NCI-H69 (cell line): ENCODE data around the gene ATAD5.
A peak's percentile ranks its signal among the peaks of the same experiment; 100 is the strongest.
"Not testable (repeated sequence)": the region's sequence is repeated elsewhere in the genome, so short reads cannot be mapped to it uniquely, and the experiment has no call there.

ENCODE experiments used
- DNase-seq: peaks from one replicate; lab custom pipeline; 2025; lab: John Stamatoyannopoulos, UW

ATAD5 gene

GRCh38 chr17:30822919-30823318 is 8.8 kb upstream of the ATAD5 start:
- not testable (repeated sequence) for DNase-seq

DNA sequence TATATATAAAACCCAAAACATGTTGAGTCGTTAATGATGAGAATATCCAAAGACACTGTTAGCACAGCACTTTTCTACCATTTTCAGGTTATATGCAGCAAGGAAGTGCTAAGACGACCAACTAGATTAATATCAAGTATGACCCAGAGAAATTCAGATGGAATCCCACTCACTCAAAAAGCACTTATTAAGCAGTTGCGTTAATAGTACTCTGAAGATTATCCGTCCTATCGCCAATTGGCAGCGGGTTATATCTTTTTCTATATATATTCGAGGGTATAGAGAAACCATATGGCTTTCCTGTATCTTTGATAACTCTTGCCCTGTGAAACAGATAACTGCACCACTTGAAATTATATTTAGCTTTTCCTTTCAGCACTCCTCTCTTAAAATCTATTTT is 8.3 kb upstream of the ATAD5 start:
- no peak for DNase-seq

DNA sequence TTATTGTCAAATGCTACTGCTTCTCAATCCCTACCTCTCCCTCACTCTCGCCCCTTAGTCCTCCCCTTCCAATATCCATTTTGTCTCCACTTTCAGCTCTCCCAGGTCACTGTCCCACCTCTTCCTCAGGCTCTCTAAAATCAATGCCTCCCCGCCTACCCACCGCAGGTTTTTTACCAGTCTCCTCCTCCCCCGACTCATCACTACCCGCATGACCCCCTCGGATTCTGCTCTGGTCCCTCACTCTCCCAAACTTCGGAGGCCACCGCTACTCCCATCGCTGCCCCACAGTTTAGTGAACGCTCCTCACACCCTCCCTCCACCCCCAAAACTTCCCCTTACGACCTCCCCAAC is 7.8 kb upstream of the ATAD5 start:
- DNase-seq: no peak

- peak; percentile 97 for DNase-seq
These were observed 7.2 kb upstream of the ATAD5 start, which contains the start of gene CRLF3 for GRCh38 chr17:30824356-30825145. CRLF3 (minus strand) TSS chr17:30824692; CDS start chr17:30824651, 41 bp downstream.

DNA sequence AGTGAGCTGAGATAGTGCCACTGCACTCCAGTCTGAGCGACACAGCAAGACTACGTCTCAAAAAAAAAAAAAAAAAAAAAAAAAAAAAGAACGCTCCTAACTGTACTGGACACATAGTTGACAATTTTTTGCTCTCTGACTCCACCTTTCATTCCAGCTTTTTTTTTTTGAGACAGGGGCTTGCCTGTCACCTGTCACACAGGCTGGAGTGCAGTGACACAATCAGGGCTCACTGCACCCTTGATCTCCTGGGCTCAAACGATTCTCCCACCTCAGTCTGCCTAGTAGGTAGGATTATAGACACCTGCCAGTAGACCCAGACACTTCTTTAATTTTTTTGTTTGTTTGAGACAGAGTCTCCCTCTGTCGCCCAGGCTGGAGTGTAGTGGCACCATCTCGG is 4.7 kb upstream of the ATAD5 start:
- no peak for DNase-seq

DNA sequence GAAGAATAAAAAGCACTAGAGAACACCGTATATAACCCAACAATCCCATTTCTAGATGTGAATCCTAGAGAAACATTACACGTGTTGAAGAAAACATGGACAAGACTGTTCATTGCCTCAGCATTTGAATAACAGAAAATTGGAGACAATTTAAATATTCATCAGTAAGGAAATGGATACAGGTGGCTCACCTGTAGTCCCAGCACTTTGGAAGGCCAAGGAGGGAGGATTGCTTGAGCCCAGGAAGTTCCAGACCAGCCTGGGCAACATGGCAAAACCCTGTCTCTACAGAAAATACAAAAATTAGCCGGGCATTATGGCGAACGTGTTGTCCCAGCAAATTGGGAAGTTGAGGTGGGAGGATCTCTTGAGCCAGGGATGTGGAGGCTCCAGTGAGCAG is 2.7 kb upstream of the ATAD5 start:
- DNase-seq: no peak

DNA sequence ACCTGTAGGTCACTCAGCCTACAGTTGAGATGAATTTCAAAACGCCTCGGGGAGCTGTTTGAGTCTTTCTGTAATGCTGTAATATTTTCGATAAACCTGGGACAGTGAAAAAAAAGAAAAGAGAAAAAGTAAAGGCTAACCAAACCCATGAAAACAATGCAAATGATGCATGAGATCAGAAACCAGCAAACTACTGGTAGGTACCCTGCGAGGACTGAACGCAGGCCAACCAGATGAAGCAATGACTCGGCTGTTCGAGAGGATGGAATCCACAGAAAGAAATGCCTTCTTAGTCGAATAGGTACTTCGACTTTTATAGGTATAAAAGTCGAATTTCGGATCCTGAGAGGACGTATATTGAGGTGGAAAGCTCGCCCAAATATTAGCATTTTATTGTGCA is 509 bp upstream of the ATAD5 start:
- peak; percentile 53 for DNase-seq

DNA sequence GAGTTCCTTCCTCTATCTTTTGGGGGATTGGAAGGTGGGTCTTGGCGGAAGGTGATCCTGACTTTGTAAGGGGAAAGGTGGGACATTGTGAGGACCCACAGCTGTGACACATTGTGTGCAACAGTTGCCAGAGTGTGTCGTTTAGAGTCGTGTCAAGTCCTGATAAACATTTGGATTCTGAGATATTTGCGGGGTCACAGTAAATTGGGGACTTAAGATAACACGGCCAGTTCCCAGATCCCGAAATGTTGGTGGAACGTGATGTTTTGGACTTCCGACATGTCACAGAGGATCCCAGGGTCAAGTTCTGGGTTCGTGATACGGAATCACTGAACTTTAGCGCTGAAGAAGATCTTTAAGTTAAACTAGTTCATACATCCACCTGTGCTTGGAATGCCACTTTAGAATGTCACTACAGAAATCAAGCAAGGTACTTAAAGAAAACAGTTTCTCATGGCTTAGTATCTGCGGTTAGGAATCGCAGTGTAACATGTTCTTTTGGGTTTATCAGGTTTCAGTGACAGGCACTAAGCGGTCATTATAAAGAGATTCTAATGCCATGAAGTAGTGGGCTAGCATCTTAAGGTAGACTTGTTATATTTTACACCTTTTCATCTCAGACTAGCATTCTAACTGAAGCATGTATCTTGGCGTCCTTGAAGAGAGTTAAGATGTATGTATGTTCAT is 815 bp downstream of the ATAD5 start:
- DNase-seq: no peak

DNA sequence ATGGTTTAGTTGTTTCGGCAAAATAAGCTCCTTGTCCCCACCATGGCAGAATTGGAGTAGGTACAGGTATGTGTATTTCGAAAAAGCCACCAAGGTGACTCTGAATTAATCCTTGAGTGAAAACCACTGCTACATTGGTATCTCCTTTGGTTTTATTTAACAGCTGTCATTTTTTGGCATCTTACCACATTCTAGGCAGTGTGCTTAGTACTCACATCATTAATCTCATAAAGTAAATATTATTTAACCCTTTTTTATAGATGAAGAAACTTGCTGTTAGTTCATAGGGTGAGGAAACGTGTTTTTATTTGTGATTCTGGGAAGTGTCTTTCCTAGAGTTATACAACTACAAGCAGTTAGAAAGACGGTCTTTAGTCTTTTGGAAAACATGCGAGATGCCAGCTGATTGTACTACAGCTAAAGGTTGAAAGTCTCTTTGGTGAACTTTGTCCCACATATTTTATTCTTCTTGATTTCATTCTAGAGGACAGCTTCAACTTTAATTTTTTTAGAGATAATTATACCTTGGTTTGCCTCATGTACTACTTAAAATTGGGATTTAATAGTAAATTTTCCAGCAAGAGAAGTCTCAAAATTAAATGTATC is 6.5 kb downstream of the ATAD5 start:
- DNase-seq: no peak

DNA sequence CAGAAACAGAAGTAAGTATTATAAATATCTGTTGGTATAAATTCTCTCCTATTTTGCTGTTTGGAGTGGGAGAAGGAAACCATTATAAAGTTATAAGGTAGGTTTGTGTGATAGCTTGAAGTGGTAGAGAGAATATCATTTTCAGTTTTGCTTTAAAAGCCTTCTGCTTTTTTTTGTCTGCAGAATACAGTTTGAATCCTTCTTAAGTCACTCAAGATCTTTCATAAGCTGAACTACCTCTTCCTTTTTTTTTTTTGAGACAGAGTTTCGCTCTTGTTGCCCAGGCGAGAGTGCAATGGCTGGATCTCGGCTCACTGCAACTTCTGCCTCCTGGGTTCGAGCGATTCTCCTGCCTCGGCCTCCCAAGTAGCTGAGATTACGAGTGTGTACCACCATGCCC is 9.0 kb downstream of the ATAD5 start:
- no peak for DNase-seq

DNA sequence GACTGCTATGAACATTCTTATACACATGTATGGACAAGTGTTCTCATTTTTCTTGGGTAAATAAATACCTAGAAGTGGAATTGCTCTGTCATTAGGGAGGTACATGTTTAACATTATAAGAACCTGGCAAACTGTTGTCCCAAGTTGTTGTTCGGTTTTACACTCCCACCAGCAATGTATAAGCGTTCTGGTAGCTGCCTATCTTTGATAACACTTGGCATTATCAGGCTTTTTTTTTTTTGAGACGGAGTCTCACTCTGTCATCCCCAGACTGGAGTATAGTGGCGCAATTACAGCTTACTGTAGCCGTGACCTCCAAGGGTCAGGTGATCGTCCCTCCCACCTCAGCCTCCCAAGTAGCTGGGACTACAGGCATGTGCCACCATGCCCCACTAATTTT is 16.3 kb downstream of the ATAD5 start:
- DNase-seq: no peak

- DNase-seq: no peak
These were observed 22.4 kb downstream of the ATAD5 start for GRCh38 chr17:30854146-30854545.

DNA sequence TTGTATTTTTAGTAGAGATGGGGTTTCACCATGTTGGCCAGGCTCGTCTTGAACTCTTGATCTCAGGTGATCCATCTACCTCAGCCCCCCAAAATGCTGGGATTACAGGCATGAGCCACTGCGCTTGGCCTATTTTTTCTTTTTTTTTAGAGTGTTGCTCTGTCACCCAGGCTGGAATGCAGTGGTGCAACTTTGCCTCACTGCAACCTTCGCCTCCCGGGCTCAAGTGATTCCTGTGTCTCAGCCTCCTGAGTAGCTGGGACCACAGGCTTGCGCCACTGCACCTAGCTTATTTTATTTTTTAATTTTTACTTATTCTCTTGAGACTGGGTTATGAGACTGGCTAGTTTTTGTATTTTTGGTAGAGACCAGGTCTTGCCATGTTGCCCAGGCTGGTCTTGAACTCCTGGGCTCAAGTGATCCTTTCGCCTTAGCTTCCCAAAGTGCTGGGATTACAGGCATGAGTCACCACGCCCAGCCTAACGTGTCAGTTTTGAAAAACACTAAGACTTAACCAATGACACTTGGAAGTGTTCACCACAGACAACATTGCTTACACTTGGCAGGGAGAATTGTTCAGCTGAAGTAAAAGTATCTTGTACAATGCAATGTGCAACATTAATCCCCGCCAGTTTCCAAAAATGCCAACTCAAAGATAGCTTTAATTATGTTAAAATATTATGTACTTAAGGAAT is 26.9 kb downstream of the ATAD5 start:
- DNase-seq: no peak

GRCh38 chr17:30864636-30865035 is 32.9 kb downstream of the ATAD5 start:
- DNase-seq: no peak

- DNase-seq: no peak
These were observed 37.2 kb downstream of the ATAD5 start for GRCh38 chr17:30869005-30869404.

- DNase-seq: no peak
These were observed 54.4 kb downstream of the ATAD5 start for GRCh38 chr17:30886187-30886586.

- no peak for DNase-seq
These were observed 62.5 kb downstream of the ATAD5 start for GRCh38 chr17:30894236-30894635.

DNA sequence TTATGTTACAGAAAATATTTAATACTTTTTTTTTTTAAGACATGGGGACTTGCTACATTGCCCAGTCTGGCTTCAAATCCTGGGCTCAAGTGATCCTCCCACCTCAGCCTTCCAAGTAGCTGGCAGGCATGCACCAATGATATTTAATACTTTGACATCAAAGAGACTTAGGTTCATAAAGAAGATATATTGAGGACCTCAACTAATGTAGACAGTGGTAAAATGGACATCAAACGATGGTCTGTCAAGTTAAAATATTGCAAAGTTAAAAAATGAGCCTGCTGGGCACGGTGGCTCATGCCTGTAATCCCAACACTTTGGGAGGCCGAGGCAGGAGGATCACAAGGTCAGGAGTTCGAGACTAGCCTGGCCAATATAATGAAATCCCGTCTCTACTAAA is 65.5 kb downstream of the ATAD5 start:
- no peak for DNase-seq

DNA sequence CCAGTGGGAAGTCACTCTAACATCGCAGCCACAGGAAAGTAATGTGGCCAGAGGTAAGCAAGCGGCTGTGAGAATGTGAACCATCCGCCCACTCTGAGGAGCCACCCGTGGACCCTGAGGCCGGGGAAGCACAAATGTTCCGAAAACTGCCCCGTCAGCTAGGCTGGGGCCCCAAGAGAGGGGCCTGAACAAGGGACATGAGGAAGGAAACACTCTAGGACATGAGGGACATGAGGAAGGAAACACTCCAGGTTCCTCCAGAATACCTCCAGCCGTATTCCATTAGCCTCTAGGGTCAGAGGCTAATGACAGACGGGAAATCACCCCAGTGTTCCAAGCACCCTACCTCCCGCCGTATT is 74.0 kb downstream of the ATAD5 start:
- no peak for DNase-seq

DNA sequence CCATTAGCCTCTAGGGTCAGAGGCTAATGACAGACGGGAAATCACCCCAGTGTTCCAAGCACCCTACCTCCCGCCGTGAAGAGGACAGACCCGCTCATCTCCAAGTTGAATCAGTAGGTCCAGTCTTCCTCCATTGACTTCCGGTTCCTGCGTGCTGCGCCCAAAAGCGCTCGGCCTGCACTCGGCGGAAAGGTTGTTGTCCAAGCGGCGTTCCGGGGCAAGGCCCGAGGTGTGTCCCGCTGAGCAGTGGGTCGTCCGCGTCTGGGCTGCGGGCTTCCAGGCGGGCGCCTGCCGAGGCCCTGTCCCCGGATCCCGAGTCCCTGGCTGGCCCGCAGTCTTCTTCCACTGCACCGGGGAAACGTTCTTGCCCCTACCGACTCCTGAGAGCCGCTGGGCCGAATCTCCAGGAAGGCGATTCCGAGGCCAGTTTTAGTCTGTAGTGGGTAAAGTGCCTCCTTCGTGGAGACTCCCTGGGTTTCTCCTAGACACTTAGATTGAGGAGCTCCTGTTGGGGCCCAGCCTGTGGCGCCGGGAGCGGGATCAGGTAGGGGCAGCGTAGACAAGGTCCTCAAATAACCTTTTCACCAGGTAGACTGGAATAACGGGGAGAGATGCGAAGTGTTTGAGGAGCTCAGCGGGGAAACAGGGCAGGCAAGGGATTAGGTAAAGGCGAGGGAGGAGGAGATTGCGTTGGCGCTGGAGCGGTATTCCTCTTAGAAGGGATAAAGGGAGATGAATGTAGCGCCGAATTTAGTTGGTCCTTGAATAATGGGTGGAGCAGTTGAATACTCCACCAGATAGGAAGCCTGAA is 74.5 kb downstream of the ATAD5 start, which contains the start of gene TEFM:
Gene TEFM (minus strand): TSS at position 138 of the 811 bp plus-strand sequence. CDS start 40 bp downstream, at position 98.
- DNase-seq: peak; percentile 96

DNA sequence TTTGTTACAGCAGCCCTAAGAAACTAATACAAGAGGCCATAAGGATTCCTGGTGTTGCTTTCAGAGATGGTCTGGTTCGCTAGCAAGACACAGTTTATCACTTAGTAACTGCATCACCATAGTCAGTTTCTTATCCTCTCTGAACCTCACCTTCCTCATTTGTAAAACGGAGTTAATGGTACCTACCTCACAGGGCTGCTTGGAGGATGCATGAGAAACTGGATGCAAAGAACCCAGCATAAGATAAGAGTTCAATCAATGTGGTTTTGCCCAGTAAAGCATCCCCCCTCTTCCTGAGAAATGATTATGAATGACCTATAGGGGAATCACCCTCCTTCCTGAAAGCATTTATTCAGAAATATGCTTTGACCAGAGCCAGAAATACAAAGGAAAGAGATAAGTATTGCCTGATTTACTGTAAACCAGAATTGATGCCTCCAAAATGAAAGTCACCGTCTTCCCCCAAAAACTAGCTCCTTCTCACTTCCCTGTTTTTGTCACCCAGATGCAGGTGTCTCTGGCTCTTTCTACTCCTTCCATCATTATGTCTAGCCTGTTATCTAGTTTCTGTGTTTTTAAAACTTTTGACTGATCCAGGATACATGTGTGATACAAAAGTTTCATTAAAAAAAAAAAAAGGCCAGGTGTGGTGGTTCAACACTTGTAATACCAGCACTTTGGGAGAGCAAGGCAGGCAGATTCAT is 77.1 kb downstream of the ATAD5 start:
- DNase-seq: no peak
